K562 (cell line): ENCODE measurements around the gene KIF20B. TPM values are rescaled to one million over a fixed set of nuclear protein-coding genes. Genes with fewer than 3 reads are reported as not detected.

Experiments used
- ATAC-seq: fragments of 200-7000 bp; cut with Tn5 transposase; 3 replicates; pipeline ENCODE4 v1.9.1; 2020; ENCODE audit warnings: moderate library complexity
- BruUV-seq: library from RNA; stranded (reverse); fragments of 400-500 nt; replicated peaks from 2 replicates; lab custom pipeline; 2021; lab: Mats Ljungman, UMichigan
- CTCF ChIA-PET: fragments of 300-600 bp; formaldehyde crosslinking; extraction: SDS; loops from one replicate; lab custom pipeline; 2021; ENCODE audit warnings: low intra/inter-chr PET ratio; lab: Yijun Ruan, JAX
- POLR2A ChIA-PET: fragments of 300-600, 350-650 bp; sonication (Branson Sonifier 250); formaldehyde crosslinking; extraction: SDS; loops from one replicate; lab custom pipeline; 2021; ENCODE audit warnings: antibody characterized with exemption, inconsistent platforms; lab: Yijun Ruan, JAX
- DNase-seq, 4 experiments: peaks; one replicate each; pipeline versions ENCODE4 v3.0.0 to v3.0.0-alpha.2; 2011 to 2018; ENCODE audit warnings: low spot score in 3 of 4, mixed read lengths in 3 of 4; ENCODE audit errors: extremely low read depth in 1 of 4
- FAIRE-seq: peaks from 2 replicates; lab custom pipeline; 2011; peaks lifted over from hg19 to GRCh38; lab: Jason Lieb, UNC
- H2AFZ ChIP-seq: 2 replicates; pipeline ENCODE4 v1.6.0; 2011; ENCODE audit warnings: low read depth, low read length, control low read depth, inconsistent platforms
- H3K27ac ChIP-seq: fragments of 200-600 bp; 3 replicates; pipeline ENCODE4 v1.8.0; 2011; ENCODE audit warnings: low read depth, mild to moderate bottlenecking, control low read depth, inconsistent platforms, low read length, moderate library complexity, mixed read lengths; ENCODE audit errors: extremely low read depth
- H3K27me3 ChIP-seq, 2 experiments: fragments of 300-600 bp in 1 of 2; 2 replicates in 1 of 2; 3 replicates in 1 of 2; pipeline versions ENCODE4 v1.6.0 to v1.8.0; 2011; ENCODE audit warnings: inconsistent platforms in 2 of 2, low read length in 2 of 2, mild to moderate bottlenecking in 1 of 2, mixed read lengths in 1 of 2, moderate library complexity in 1 of 2; ENCODE audit not compliant: control insufficient read depth in 2 of 2, insufficient read depth in 2 of 2
- H3K36me3 ChIP-seq: fragments of 300-600 bp; 3 replicates; pipeline ENCODE4 v1.8.0; 2011; ENCODE audit warnings: mild to moderate bottlenecking, low read length, inconsistent platforms; ENCODE audit not compliant: control insufficient read depth, insufficient read depth
- H3K4me1 ChIP-seq, 2 experiments: fragments of 200-600 bp in 1 of 2; replicated peaks in 1 of 2; 2 replicates in 1 of 2; 3 replicates in 1 of 2; pipeline versions ENCODE4 v1.5.1 to v1.8.0; 2011; ENCODE audit warnings: inconsistent platforms in 2 of 2, low read length in 2 of 2, mild to moderate bottlenecking in 1 of 2, mixed read lengths in 1 of 2, moderate library complexity in 1 of 2; ENCODE audit not compliant: control insufficient read depth in 2 of 2, insufficient read depth in 2 of 2
- H3K4me2 ChIP-seq: 2 replicates; pipeline ENCODE4 v1.6.1; 2011; ENCODE audit warnings: low read length, control low read depth, inconsistent platforms, mixed read lengths; ENCODE audit not compliant: insufficient read depth
- H3K4me3 ChIP-seq: fragments of 200-600 bp; sonication (generic), shearing (Covaris generic); 2 replicates; pipeline ENCODE4 v1.5.1; 2016; ENCODE audit warnings: control low read depth, inconsistent platforms
- H3K79me2 ChIP-seq: fragments of 200-600 bp; 3 replicates; pipeline ENCODE4 v1.8.0; 2011; ENCODE audit warnings: low read length, inconsistent platforms; ENCODE audit not compliant: control insufficient read depth, insufficient read depth
- H3K9ac ChIP-seq, 2 experiments: 2 replicates each; pipeline versions ENCODE4 v1.6.0 to v1.6.1; 2011; ENCODE audit warnings: low read depth in 2 of 2, low read length in 2 of 2, control low read depth in 1 of 2, inconsistent platforms in 1 of 2, mild to moderate bottlenecking in 1 of 2, mixed read lengths in 1 of 2; ENCODE audit not compliant: insufficient read depth in 1 of 2
- H3K9me1 ChIP-seq: one replicate; pipeline ENCODE4 v1.6.0; 2011; ENCODE audit warnings: inconsistent platforms, mild to moderate bottlenecking, low read length, moderate library complexity; ENCODE audit not compliant: control insufficient read depth, insufficient read depth
- H3K9me3 ChIP-seq: replicated peaks from 2 replicates; pipeline ENCODE4 v1.5.1; 2011; ENCODE audit warnings: low read depth, low read length, inconsistent platforms; ENCODE audit not compliant: control insufficient read depth, insufficient read depth
- H4K20me1 ChIP-seq: replicated peaks from 2 replicates; pipeline ENCODE4 v1.6.1; 2011; ENCODE audit warnings: low read length, inconsistent platforms, mixed read lengths; ENCODE audit not compliant: control insufficient read depth, insufficient read depth
- CEBPB ChIP-seq: fragments of 450-650 bp; IDR thresholded peaks from 2 replicates; pipeline ENCODE4 v1.6.1; 2016; ENCODE audit warnings: missing genetic modification characterization, missing compliant biosample characterization
- CEBPG ChIP-seq, 3 experiments: fragments of 200-800 bp in 1 of 3; sonication (Bioruptor generic) in 1 of 3; sonication (generic) in 1 of 3; formaldehyde crosslinking in 1 of 3; IDR thresholded peaks in 2 of 3; conservative IDR thresholded peaks in 1 of 3; 2 replicates each; pipeline versions ENCODE4 v1.6.1 to v1.8.0; 2016 to 2022; ENCODE audit warnings: missing compliant biosample characterization in 2 of 3, missing genetic modification characterization in 2 of 3, mild to moderate bottlenecking in 1 of 3, missing genetic modification reagents in 1 of 3
- HDAC3 ChIP-seq: fragments of 450-650 bp; IDR thresholded peaks from 2 replicates; pipeline ENCODE4 v1.6.1; 2018; ENCODE audit warnings: borderline replicate concordance, mild to moderate bottlenecking, moderate library complexity; ENCODE audit not compliant: partially characterized antibody
- NUFIP1 ChIP-seq: fragments of 450-650 bp; IDR thresholded peaks from 2 replicates; pipeline ENCODE4 v1.6.1; 2018; ENCODE audit not compliant: partially characterized antibody
- RUNX1 ChIP-seq: sonication (generic); IDR thresholded peaks from 2 replicates; pipeline ENCODE4 v1.6.1; 2016; ENCODE audit warnings: antibody characterized with exemption, low read depth
- WGBS: fragments of 100-300 bp; shearing (Covaris generic); methylation state at CpG from one replicate; pipeline ENCODE4 v1.1.6; 2016; ENCODE audit warnings: low coverage, mixed read lengths; ENCODE audit not compliant: insufficient coverage; ENCODE audit errors: missing lambda C conversion rate; 5-methylcytosine and 5-hydroxymethylcytosine counted together
- in situ Hi-C: fragments of 300-500 bp; cut with MboI; formaldehyde crosslinking; loops from 4 replicates; pipeline ENCODE4 v1.15.0; 2018; ENCODE audit warnings: inconsistent platforms, mixed read lengths
- intact Hi-C: fragments of 100-400 bp; cut with micrococcal nuclease; formaldehyde crosslinking; loops from 2 replicates; pipeline ENCODE4 v1.14.2; 2022
- polyA plus RNA-seq, 8 experiments: library from polyadenylated mRNA; depleted of rRNA in 4 of 8; stranded (reverse) in 5 of 8; unstranded in 3 of 8; fragments of >200 nt; fragmentation: Nextera tagmentation in 2 of 8; fragmentation: Illumina TruSeq in 1 of 8; extraction: Ambion mirVana in 2 of 8; extraction: Trizol in 1 of 8; gene quantifications; 2 replicates each; pipeline versions ENCODE4 v1.2.1 to v1.2.3, GENCODE V29; 2011 to 2014; ENCODE audit warnings: inconsistent platforms in 1 of 8, missing spikeins in 1 of 8
- total RNA-seq, 7 experiments: library from RNA; depleted of rRNA in 6 of 7; stranded (reverse); fragments of >200 nt in 6 of 7; fragmentation: Illumina TruSeq in 2 of 7; extraction: Trizol in 2 of 7; gene quantifications; 2 replicates each; pipeline versions ENCODE4 v1.2.1 to v1.2.3, GENCODE V29; 2011 to 2021; ENCODE audit warnings: low replicate concordance in 1 of 7
- TF ChIP-seq, protein P1 (sequence below): sonication (generic); formaldehyde crosslinking; IDR thresholded peaks from 2 replicates; pipeline ENCODE4 v1.8.1; 2023; ENCODE audit warnings: mild to moderate bottlenecking, missing genetic modification reagents

The KIF20B gene
- total and polyA plus RNA-seq, 9 of the 15 experiments (the other 6 are each of a cell fraction or from before 2014, with no cell fraction given) = 18.6 to 56.5 (median 32.9) TPM

- TF ChIP-seq NUFIP1 (no peak), HDAC3 (no peak)
- TF ChIP-seq, protein P1, sequence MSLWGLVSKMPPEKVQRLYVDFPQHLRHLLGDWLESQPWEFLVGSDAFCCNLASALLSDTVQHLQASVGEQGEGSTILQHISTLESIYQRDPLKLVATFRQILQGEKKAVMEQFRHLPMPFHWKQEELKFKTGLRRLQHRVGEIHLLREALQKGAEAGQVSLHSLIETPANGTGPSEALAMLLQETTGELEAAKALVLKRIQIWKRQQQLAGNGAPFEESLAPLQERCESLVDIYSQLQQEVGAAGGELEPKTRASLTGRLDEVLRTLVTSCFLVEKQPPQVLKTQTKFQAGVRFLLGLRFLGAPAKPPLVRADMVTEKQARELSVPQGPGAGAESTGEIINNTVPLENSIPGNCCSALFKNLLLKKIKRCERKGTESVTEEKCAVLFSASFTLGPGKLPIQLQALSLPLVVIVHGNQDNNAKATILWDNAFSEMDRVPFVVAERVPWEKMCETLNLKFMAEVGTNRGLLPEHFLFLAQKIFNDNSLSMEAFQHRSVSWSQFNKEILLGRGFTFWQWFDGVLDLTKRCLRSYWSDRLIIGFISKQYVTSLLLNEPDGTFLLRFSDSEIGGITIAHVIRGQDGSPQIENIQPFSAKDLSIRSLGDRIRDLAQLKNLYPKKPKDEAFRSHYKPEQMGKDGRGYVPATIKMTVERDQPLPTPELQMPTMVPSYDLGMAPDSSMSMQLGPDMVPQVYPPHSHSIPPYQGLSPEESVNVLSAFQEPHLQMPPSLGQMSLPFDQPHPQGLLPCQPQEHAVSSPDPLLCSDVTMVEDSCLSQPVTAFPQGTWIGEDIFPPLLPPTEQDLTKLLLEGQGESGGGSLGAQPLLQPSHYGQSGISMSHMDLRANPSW (CRISPR knock-in tag) = no peak
- TF ChIP-seq, all 486 proteins: peak for 0
These were observed 3.4 kb upstream of the KIF20B start (continued) for GRCh38 chr10:89697946-89698345.

DNA sequence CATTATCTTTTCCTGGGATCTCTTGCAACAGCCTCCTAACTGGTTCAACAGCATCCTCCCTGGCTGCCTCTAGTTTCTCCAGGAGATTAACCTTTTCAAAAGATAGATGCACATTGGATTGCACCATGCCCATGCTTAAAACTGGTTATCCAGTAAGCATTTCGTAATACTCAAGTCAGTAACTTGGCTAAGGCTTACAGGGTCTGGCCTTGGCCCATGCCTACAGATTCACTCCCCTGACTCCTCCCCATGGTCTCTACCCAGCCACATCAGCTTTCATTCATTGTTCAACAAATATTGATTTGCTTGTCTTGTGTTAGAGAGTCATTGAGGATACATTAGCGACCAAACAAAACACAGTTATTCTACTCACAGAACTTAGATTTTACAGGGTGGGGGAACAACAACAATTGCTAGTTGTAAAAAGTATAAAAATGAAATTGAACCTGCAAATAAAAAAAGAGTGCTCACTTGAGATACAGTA, 1.8 kb upstream of the KIF20B start:
- no peak overlapping the region for H3K9ac ChIP-seq
- intact Hi-C loops = no loop called here
- peak; percentile 79 for TF ChIP-seq CEBPB (tag)
- TF ChIP-seq RUNX1 = no peak
- TF ChIP-seq CEBPG (CRISPR knock-in tag; IDR thresholded peaks at IDR 0.05) = no peak
- TF ChIP-seq CEBPG (tag; conservative IDR thresholded peaks at IDR 0.05 in 1 of 2, IDR thresholded peaks at IDR 0.05 in 1 of 2) = peak in 1 of 2 experiments; percentile 6; a peak in 1 of 4 replicates
- ATAC-seq = no peak
- no peak overlapping the region; the same call in 1 of the 2 replicates for H3K4me2 ChIP-seq
- H3K4me1 ChIP-seq = no peaks in the 10 kb centered on the region; a peak in 1 of 5 replicates
- WGBS = 85% methylated on average over 2 of the region's 2 CpGs
- in situ Hi-C loops = no loop called here
- no TSS peak for BruUV-seq
- H3K9me1 ChIP-seq = no peaks in the 10 kb centered on the region
- no peak overlapping the region for H3K27ac ChIP-seq
- no peaks in the 10 kb centered on the region for H3K36me3 ChIP-seq
- H2AFZ ChIP-seq = 0 out of 2 replicates have a peak overlapping the region, but pooled peaks have one; percentile 33
- no peaks in the 10 kb centered on the region for H3K9me3 ChIP-seq
- no peaks in the 10 kb centered on the region; the same call in 1 of the 2 replicates for H4K20me1 ChIP-seq
- no peaks in the 10 kb centered on the region for H3K27me3 ChIP-seq
- FAIRE-seq = no peak
- CTCF ChIA-PET = no interaction called here
- POLR2A ChIA-PET = no interaction called here
- no peak overlapping the region for H3K4me3 ChIP-seq
- no peak for DNase-seq
- H3K79me2 ChIP-seq = peaks cover 36% of the 10 kb centered on the region
